ENCODE measurements around the gene STK26.

DNA sequence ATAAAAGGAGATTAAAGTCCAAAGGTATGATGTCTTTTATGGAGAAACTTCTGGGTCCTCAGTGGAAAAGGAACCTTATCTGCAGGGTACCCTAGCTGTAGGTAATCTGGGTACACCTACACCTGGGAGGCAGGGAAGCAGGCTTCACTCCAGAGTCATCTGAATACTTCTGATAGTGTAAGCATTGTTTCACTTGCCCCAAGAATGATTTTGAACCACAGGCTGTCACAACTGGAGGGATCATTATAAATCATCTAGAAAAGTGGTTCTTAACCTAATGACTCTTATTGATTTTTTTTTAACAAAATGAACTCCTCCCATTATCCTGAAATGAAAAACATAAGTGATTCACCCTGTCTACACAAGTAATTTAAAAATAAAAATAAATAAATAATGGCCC, 44.0 kb upstream of the STK26 start:
- TF ChIP-seq, protein P1, sequence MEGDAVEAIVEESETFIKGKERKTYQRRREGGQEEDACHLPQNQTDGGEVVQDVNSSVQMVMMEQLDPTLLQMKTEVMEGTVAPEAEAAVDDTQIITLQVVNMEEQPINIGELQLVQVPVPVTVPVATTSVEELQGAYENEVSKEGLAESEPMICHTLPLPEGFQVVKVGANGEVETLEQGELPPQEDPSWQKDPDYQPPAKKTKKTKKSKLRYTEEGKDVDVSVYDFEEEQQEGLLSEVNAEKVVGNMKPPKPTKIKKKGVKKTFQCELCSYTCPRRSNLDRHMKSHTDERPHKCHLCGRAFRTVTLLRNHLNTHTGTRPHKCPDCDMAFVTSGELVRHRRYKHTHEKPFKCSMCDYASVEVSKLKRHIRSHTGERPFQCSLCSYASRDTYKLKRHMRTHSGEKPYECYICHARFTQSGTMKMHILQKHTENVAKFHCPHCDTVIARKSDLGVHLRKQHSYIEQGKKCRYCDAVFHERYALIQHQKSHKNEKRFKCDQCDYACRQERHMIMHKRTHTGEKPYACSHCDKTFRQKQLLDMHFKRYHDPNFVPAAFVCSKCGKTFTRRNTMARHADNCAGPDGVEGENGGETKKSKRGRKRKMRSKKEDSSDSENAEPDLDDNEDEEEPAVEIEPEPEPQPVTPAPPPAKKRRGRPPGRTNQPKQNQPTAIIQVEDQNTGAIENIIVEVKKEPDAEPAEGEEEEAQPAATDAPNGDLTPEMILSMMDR (IDR thresholded peaks at IDR 0.05), result no peak
- TF ChIP-seq POLR2A (IDR thresholded peaks at IDR 0.05), result no peak

Data from gastroesophageal sphincter (tissue), 3 donors.